SK-MEL-5 (cell line): ENCODE data around the gene TPST2. TPM values are rescaled to one million over a fixed set of nuclear protein-coding genes. Genes with fewer than 3 reads are reported as not detected.
"Not testable (repeated sequence)": the region's sequence is repeated elsewhere in the genome, so short reads cannot be mapped to it uniquely, and the experiment has no call there.

Experiments
- DNase-seq: peaks from one replicate; pipeline ENCODE4 v3.0.0-alpha.2; 2016; ENCODE audit warnings: low read depth, low spot score
- in situ Hi-C: cut with HindIII; loops from 2 replicates; pipeline ENCODE4 v1.10.0; 2016; ENCODE audit warnings: low sequenced_read_pairs, high pct_unique_total_duplicates, low pct_unique_long_range_greater_than_20kb
- total RNA-seq: library from RNA; depleted of rRNA; stranded (reverse); fragments of >200 nt; shearing (Covaris generic); gene quantifications from 2 replicates; pipeline ENCODE4 v1.2.3, GENCODE V29; 2014

The TPST2 gene
- total RNA-seq, 1 experiment from 2014 or later = 30.5 TPM

GRCh38 chr22:26548303-26548702 is 41.6 kb downstream of the TPST2 start:
- in situ Hi-C loops = no loop called here
- DNase-seq = no peak

- in situ Hi-C loops = no loop called here
- DNase-seq = no peak
These were observed 42.1 kb downstream of the TPST2 start for GRCh38 chr22:26547837-26548236.

GRCh38 chr22:26547426-26547825 is 42.5 kb downstream of the TPST2 start:
- no peak for DNase-seq
- in situ Hi-C loops = no loop called here

GRCh38 chr22:26546282-26546681 is 43.6 kb downstream of the TPST2 start:
- DNase-seq = no peak
- in situ Hi-C loops = no loop called here

- in situ Hi-C loops = no loop called here
- DNase-seq = no peak
These were observed 44.1 kb downstream of the TPST2 start for GRCh38 chr22:26545827-26546226.

- DNase-seq = no peak
- in situ Hi-C loops = no loop called here
These were observed 44.5 kb downstream of the TPST2 start for GRCh38 chr22:26545385-26545784.

GRCh38 chr22:26544489-26544888 is 45.4 kb downstream of the TPST2 start:
- DNase-seq = no peak
- in situ Hi-C loops = no loop called here

GRCh38 chr22:26542831-26543230 is 47.1 kb downstream of the TPST2 start:
- DNase-seq = no peak
- in situ Hi-C loops = no loop called here

GRCh38 chr22:26541167-26541819 is 48.6 kb downstream of the TPST2 start:
- no peak for DNase-seq
- in situ Hi-C loops = no loop called here

- in situ Hi-C loops = no loop called here
- DNase-seq = no peak
These were observed 49.8 kb downstream of the TPST2 start for GRCh38 chr22:26540119-26540518.

- DNase-seq = no peak
- in situ Hi-C loops = no loop called here
These were observed 53.2 kb downstream of the TPST2 start for GRCh38 chr22:26536762-26537134.

GRCh38 chr22:26536056-26536761 is 53.7 kb downstream of the TPST2 start:
- in situ Hi-C loops = no loop called here
- DNase-seq = no peak

GRCh38 chr22:26535603-26535908 is 54.4 kb downstream of the TPST2 start:
- DNase-seq = no peak
- in situ Hi-C loops = no loop called here

- in situ Hi-C loops = no loop called here
- DNase-seq = no peak
These were observed 54.9 kb downstream of the TPST2 start for GRCh38 chr22:26534874-26535602.

- DNase-seq = no peak
- in situ Hi-C loops = no loop called here
These were observed 55.6 kb downstream of the TPST2 start for GRCh38 chr22:26534171-26534855.

GRCh38 chr22:26529345-26529744 is 60.6 kb downstream of the TPST2 start:
- DNase-seq = no peak
- in situ Hi-C loops = no loop called here

GRCh38 chr22:26528518-26528917 is 61.4 kb downstream of the TPST2 start:
- DNase-seq, in situ Hi-C loops: not testable (repeated sequence)
